Mesendoderm (in vitro differentiated cells): Measurements from ENCODE around the gene GCLC.

Experiments
- DNase-seq: peaks from one replicate; pipeline ENCODE4 v3.0.0; 2013
- H2AK5ac ChIP-seq: 2 replicates; pipeline ENCODE4 v1.6.1; 2013; ENCODE audit warnings: low read length, inconsistent platforms
- H2BK120ac ChIP-seq: 2 replicates; pipeline ENCODE4 v1.6.1; 2013; ENCODE audit warnings: low read depth, mild to moderate bottlenecking, low read length, moderate library complexity, mixed read lengths
- H2BK15ac ChIP-seq: replicated peaks from 2 replicates; pipeline ENCODE4 v1.6.1; 2013; ENCODE audit warnings: low read depth, mild to moderate bottlenecking, moderate library complexity
- H2BK5ac ChIP-seq: 2 replicates; pipeline ENCODE4 v1.6.1; 2013; ENCODE audit warnings: low read length, inconsistent platforms
- H3K18ac ChIP-seq: 2 replicates; pipeline ENCODE4 v1.6.1; 2013; ENCODE audit warnings: mild to moderate bottlenecking, low read length, mixed read lengths
- H3K23ac ChIP-seq: one replicate; pipeline ENCODE4 v1.6.1; 2013; ENCODE audit warnings: low read length
- H3K27ac ChIP-seq: 2 replicates; pipeline ENCODE4 v1.5.1; 2013; ENCODE audit warnings: low read depth, mild to moderate bottlenecking, inconsistent platforms, low read length, moderate library complexity
- H3K27me3 ChIP-seq: 2 replicates; pipeline ENCODE4 v1.6.1; 2013; ENCODE audit warnings: low read length, control low read depth, mild to moderate bottlenecking, inconsistent platforms; ENCODE audit not compliant: insufficient read depth, poor library complexity
- H3K36me3 ChIP-seq: 2 replicates; pipeline ENCODE4 v1.6.1; 2013; ENCODE audit warnings: low read length, inconsistent platforms; ENCODE audit not compliant: control insufficient read depth, insufficient read depth
- H3K4ac ChIP-seq: one replicate; pipeline ENCODE4 v1.6.1; 2013; ENCODE audit warnings: low read depth, mild to moderate bottlenecking, low read length, moderate library complexity
- H3K4me1 ChIP-seq: 2 replicates; pipeline ENCODE4 v1.6.1; 2013; ENCODE audit warnings: low read depth, low read length, inconsistent platforms; ENCODE audit not compliant: control insufficient read depth
- H3K4me2 ChIP-seq: 2 replicates; pipeline ENCODE4 v1.6.1; 2013; ENCODE audit warnings: low read length
- H3K4me3 ChIP-seq: 2 replicates; pipeline ENCODE4 v1.5.1; 2013; ENCODE audit warnings: mild to moderate bottlenecking, low read length
- H3K56ac ChIP-seq: one replicate; pipeline ENCODE4 v1.6.1; 2013; ENCODE audit warnings: low read length
- H3K79me1 ChIP-seq: 2 replicates; pipeline ENCODE4 v1.6.1; 2013; ENCODE audit warnings: low read length, inconsistent platforms
- H3K79me2 ChIP-seq: 2 replicates; pipeline ENCODE4 v1.6.1; 2013; ENCODE audit warnings: mild to moderate bottlenecking, low read length; ENCODE audit not compliant: control insufficient read depth, insufficient read depth
- H3K9ac ChIP-seq: 2 replicates; pipeline ENCODE4 v1.6.1; 2013; ENCODE audit warnings: low read length, inconsistent platforms
- H4K5ac ChIP-seq: one replicate; pipeline ENCODE4 v1.6.1; 2013; ENCODE audit warnings: low read length
- H4K8ac ChIP-seq: one replicate; pipeline ENCODE4 v1.6.1; 2013; ENCODE audit warnings: low read depth, mild to moderate bottlenecking, control low read depth, low read length, moderate library complexity
- WGBS: extraction: QIAGEN DNeasy Blood & Tissue Kit; methylation state at CpG from one replicate; pipeline ENCODE4 v1.1.7; 2013; ENCODE audit warnings: low lambda C conversion rate, missing lambda C conversion rate; ENCODE audit not compliant: insufficient coverage; ENCODE audit errors: extremely low coverage; 5-methylcytosine and 5-hydroxymethylcytosine counted together

Gene GCLC

GRCh38 chr6:53513519-53513966 lies 31.4 kb downstream of the GCLC start:
- H3K9ac ChIP-seq, result no peak overlapping the region

GRCh38 chr6:53513056-53513455 lies 31.8 kb downstream of the GCLC start:
- H3K9ac ChIP-seq, result no peak overlapping the region
- H2BK5ac ChIP-seq, result no peak overlapping the region
- no peak overlapping the region for H3K4ac ChIP-seq
- H3K4me2 ChIP-seq, result no peak overlapping the region
- no peak overlapping the region for H2BK15ac ChIP-seq
- no peak overlapping the region for H2BK120ac ChIP-seq
- H3K36me3 ChIP-seq, result no peaks in the 10 kb centered on the region
- no peaks in the 10 kb centered on the region for H3K27me3 ChIP-seq
- no peak overlapping the region for H3K27ac ChIP-seq
- no peaks in the 10 kb centered on the region for H3K79me2 ChIP-seq
- no peak overlapping the region for H3K18ac ChIP-seq
- H3K4me3 ChIP-seq, result no peak overlapping the region
- no peak overlapping the region for H2AK5ac ChIP-seq
- H4K8ac ChIP-seq, result no peak overlapping the region
- DNase-seq, result no peak
- no peak overlapping the region for H4K5ac ChIP-seq
- H3K23ac ChIP-seq, result no peak overlapping the region
- H3K79me1 ChIP-seq, result peaks cover 2% of the 10 kb centered on the region
- H3K4me1 ChIP-seq, result no peaks in the 10 kb centered on the region
- WGBS, result no CpG with 5 or more reads among the region's 4 CpGs
- no peak overlapping the region for H3K56ac ChIP-seq

More at GRCh38 chr6:53513519-53513966, 31.4 kb downstream of the GCLC start:
- peaks cover 2% of the 10 kb centered on the region for H3K79me1 ChIP-seq
- H2BK120ac ChIP-seq, result no peak overlapping the region
- H3K23ac ChIP-seq, result no peak overlapping the region
- H3K4me1 ChIP-seq, result no peaks in the 10 kb centered on the region
- H3K4ac ChIP-seq, result no peak overlapping the region
- no peak overlapping the region for H3K56ac ChIP-seq
- no peak overlapping the region for H2BK5ac ChIP-seq
- H3K27me3 ChIP-seq, result no peaks in the 10 kb centered on the region
- no peak overlapping the region for H2BK15ac ChIP-seq
- no peak overlapping the region for H3K18ac ChIP-seq
- H4K5ac ChIP-seq, result no peak overlapping the region
- no peaks in the 10 kb centered on the region for H3K79me2 ChIP-seq
- WGBS, result no CpG with 5 or more reads among the region's 2 CpGs
- H3K4me2 ChIP-seq, result no peak overlapping the region
- H3K27ac ChIP-seq, result no peak overlapping the region
- H2AK5ac ChIP-seq, result no peak overlapping the region
- no peak for DNase-seq
- no peak overlapping the region for H3K4me3 ChIP-seq
- H3K36me3 ChIP-seq, result no peaks in the 10 kb centered on the region
- no peak overlapping the region for H4K8ac ChIP-seq

- no peaks in the 10 kb centered on the region for H3K36me3 ChIP-seq
- no CpG with 5 or more reads among the region's 4 CpGs for WGBS
- no peak overlapping the region for H3K4me3 ChIP-seq
Observed at GRCh38 chr6:53512626-53513025, 32.3 kb downstream of the GCLC start.

GRCh38 chr6:53510746-53511145 lies 34.2 kb downstream of the GCLC start:
- H3K23ac ChIP-seq, result no peak overlapping the region
- H3K4me2 ChIP-seq, result no peak overlapping the region
- H3K27me3 ChIP-seq, result no peaks in the 10 kb centered on the region
- no peak overlapping the region for H3K27ac ChIP-seq
- H2AK5ac ChIP-seq, result no peak overlapping the region
- H2BK120ac ChIP-seq, result no peak overlapping the region
- no peaks in the 10 kb centered on the region for H3K4me1 ChIP-seq
- H3K4me3 ChIP-seq, result no peak overlapping the region
- H3K36me3 ChIP-seq, result peaks cover 4% of the 10 kb centered on the region
- no peak overlapping the region for H3K4ac ChIP-seq
- no peak for DNase-seq
- peaks cover 2% of the 10 kb centered on the region for H3K79me1 ChIP-seq
- H4K8ac ChIP-seq, result no peak overlapping the region
- no peak overlapping the region for H3K56ac ChIP-seq
- no peaks in the 10 kb centered on the region for H3K79me2 ChIP-seq
- H2BK15ac ChIP-seq, result no peak overlapping the region
- H4K5ac ChIP-seq, result no peak overlapping the region
- H3K18ac ChIP-seq, result no peak overlapping the region
- H3K9ac ChIP-seq, result no peak overlapping the region
- H2BK5ac ChIP-seq, result no peak overlapping the region
- WGBS, result no CpG with 5 or more reads among the region's 3 CpGs

More at GRCh38 chr6:53512626-53513025, 32.3 kb downstream of the GCLC start:
- no peaks in the 10 kb centered on the region for H3K27me3 ChIP-seq
- H3K79me2 ChIP-seq, result no peaks in the 10 kb centered on the region
- no peak overlapping the region for H4K8ac ChIP-seq
- no peak overlapping the region for H3K4me2 ChIP-seq
- H4K5ac ChIP-seq, result no peak overlapping the region
- no peak overlapping the region for H3K23ac ChIP-seq
- H2AK5ac ChIP-seq, result no peak overlapping the region
- H2BK15ac ChIP-seq, result no peak overlapping the region
- H2BK5ac ChIP-seq, result no peak overlapping the region
- DNase-seq, result no peak
- no peak overlapping the region for H3K4ac ChIP-seq
- H2BK120ac ChIP-seq, result no peak overlapping the region
- no peak overlapping the region for H3K56ac ChIP-seq
- H3K27ac ChIP-seq, result no peak overlapping the region
- no peaks in the 10 kb centered on the region for H3K4me1 ChIP-seq
- no peak overlapping the region for H3K9ac ChIP-seq
- no peak overlapping the region for H3K18ac ChIP-seq
- H3K79me1 ChIP-seq, result peaks cover 2% of the 10 kb centered on the region

- H3K23ac ChIP-seq, result no peak overlapping the region
- H3K18ac ChIP-seq, result no peak overlapping the region
- no peak overlapping the region for H3K4me2 ChIP-seq
- no peak overlapping the region for H2AK5ac ChIP-seq
- DNase-seq, result no peak
- H4K5ac ChIP-seq, result no peak overlapping the region
- H2BK5ac ChIP-seq, result no peak overlapping the region
- no peak overlapping the region for H2BK15ac ChIP-seq
- no peak overlapping the region for H3K56ac ChIP-seq
- no peak overlapping the region for H4K8ac ChIP-seq
- no peaks in the 10 kb centered on the region for H3K27me3 ChIP-seq
- peaks cover 4% of the 10 kb centered on the region for H3K36me3 ChIP-seq
- no peaks in the 10 kb centered on the region for H3K4me1 ChIP-seq
- no peak overlapping the region for H3K9ac ChIP-seq
- H3K79me2 ChIP-seq, result no peaks in the 10 kb centered on the region
- no peaks in the 10 kb centered on the region for H3K79me1 ChIP-seq
- no peak overlapping the region for H3K4me3 ChIP-seq
- H3K4ac ChIP-seq, result no peak overlapping the region
- no CpG with 5 or more reads among the region's 5 CpGs for WGBS
- no peak overlapping the region for H3K27ac ChIP-seq
- H2BK120ac ChIP-seq, result no peak overlapping the region
Observed at GRCh38 chr6:53506872-53507271, 38.0 kb downstream of the GCLC start.

- H4K5ac ChIP-seq, result no peak overlapping the region
- no peak overlapping the region for H3K27ac ChIP-seq
- H3K4ac ChIP-seq, result no peak overlapping the region
- H3K23ac ChIP-seq, result no peak overlapping the region
- H4K8ac ChIP-seq, result no peak overlapping the region
- no peak overlapping the region for H3K18ac ChIP-seq
- H3K79me1 ChIP-seq, result no peaks in the 10 kb centered on the region
- H3K79me2 ChIP-seq, result no peaks in the 10 kb centered on the region
- no peak for DNase-seq
- no peak overlapping the region for H3K4me3 ChIP-seq
- no peaks in the 10 kb centered on the region for H3K4me1 ChIP-seq
- H2AK5ac ChIP-seq, result no peak overlapping the region
- H2BK5ac ChIP-seq, result no peak overlapping the region
- H3K36me3 ChIP-seq, result peaks cover 6% of the 10 kb centered on the region
- H2BK15ac ChIP-seq, result no peak overlapping the region
- H3K56ac ChIP-seq, result no peak overlapping the region
- H3K9ac ChIP-seq, result no peak overlapping the region
- H3K27me3 ChIP-seq, result no peaks in the 10 kb centered on the region
- H2BK120ac ChIP-seq, result no peak overlapping the region
- WGBS, result no CpG with 5 or more reads among the region's 3 CpGs
- no peak overlapping the region for H3K4me2 ChIP-seq
Observed at GRCh38 chr6:53504512-53504911, 40.4 kb downstream of the GCLC start.
